ENCODE data around the gene MTARC2.

DNA sequence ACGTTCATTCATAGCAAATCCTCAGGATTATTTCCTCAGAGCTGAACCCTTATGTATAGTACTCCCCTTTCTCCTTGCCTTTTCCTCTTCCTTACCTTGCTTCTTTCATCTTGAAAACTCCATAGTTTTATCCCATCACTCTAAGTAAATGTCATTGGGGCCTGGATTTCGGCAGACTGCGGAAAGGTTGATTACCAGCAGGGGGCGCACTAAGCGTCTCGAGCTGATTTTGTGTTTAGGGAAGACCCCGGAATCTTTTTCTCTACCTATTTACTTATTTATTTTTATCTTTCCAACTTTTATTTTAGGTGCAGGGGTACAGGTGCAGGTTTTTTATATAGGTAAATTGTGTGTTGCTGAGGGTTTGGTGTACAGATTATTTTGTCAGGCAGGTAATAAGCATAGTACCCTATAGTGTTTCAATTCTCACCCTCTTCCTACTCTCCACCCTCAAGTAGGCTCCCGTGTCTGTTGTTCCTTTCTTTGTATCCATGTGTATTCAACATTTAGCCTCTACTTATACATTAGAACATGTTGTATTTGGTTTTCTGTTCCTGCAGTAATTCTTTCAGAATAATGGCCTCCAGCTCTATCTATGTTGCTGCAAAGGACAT is 27.2 kb downstream of the MTARC2 start:
- no peak for TF ChIP-seq TCF7L2 (IDR thresholded peaks at IDR 0.05; ENCODE audit: low read depth, low read length)
- TF ChIP-seq GLI4 (CRISPR knock-in tag; IDR thresholded peaks at IDR 0.05; ENCODE audit: borderline replicate concordance): no peak
- no peak for TF ChIP-seq RELA (CRISPR knock-in tag; IDR thresholded peaks at IDR 0.05)
- TF ChIP-seq MAZ (IDR thresholded peaks at IDR 0.05; ENCODE audit: borderline replicate concordance, low read depth, low read length): no peak
- TF ChIP-seq MAZ (CRISPR knock-in tag; IDR thresholded peaks at IDR 0.05; ENCODE audit: low read depth): no peak
- no peak for TF ChIP-seq ARNT2 (CRISPR knock-in tag; IDR thresholded peaks at IDR 0.05; ENCODE audit: low read depth)
- no peak for TF ChIP-seq SP140L (CRISPR knock-in tag; IDR thresholded peaks at IDR 0.05; ENCODE audit: borderline replicate concordance)
- TF ChIP-seq ZBTB7A (CRISPR knock-in tag; IDR thresholded peaks at IDR 0.05): no peak
- no peak for TF ChIP-seq PPARG (CRISPR knock-in tag; conservative IDR thresholded peaks at IDR 0.05)
- TF ChIP-seq EZH2 (conservative IDR thresholded peaks at IDR 0.05; ENCODE audit: low read depth, low read length): no peak
- TF ChIP-seq, protein P1, sequence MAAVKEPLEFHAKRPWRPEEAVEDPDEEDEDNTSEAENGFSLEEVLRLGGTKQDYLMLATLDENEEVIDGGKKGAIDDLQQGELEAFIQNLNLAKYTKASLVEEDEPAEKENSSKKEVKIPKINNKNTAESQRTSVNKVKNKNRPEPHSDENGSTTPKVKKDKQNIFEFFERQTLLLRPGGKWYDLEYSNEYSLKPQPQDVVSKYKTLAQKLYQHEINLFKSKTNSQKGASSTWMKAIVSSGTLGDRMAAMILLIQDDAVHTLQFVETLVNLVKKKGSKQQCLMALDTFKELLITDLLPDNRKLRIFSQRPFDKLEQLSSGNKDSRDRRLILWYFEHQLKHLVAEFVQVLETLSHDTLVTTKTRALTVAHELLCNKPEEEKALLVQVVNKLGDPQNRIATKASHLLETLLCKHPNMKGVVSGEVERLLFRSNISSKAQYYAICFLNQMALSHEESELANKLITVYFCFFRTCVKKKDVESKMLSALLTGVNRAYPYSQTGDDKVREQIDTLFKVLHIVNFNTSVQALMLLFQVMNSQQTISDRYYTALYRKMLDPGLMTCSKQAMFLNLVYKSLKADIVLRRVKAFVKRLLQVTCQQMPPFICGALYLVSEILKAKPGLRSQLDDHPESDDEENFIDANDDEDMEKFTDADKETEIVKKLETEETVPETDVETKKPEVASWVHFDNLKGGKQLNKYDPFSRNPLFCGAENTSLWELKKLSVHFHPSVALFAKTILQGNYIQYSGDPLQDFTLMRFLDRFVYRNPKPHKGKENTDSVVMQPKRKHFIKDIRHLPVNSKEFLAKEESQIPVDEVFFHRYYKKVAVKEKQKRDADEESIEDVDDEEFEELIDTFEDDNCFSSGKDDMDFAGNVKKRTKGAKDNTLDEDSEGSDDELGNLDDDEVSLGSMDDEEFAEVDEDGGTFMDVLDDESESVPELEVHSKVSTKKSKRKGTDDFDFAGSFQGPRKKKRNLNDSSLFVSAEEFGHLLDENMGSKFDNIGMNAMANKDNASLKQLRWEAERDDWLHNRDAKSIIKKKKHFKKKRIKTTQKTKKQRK (IDR thresholded peaks at IDR 0.05; ENCODE audit: low read length): no peak
- no peak for TF ChIP-seq ATF3 (CRISPR knock-in tag; IDR thresholded peaks at IDR 0.05)
- TF ChIP-seq ZNF225 (CRISPR knock-in tag; IDR thresholded peaks at IDR 0.05): no peak

Data from HepG2 (cell line).